Limb (tissue), 2 donors: Measurements from ENCODE around the gene PPP1R14B.
A peak's percentile ranks its signal among the peaks of the same experiment; 100 is the strongest.

ENCODE experiments used
- DNase-seq, 2 donors: peaks; one replicate each; pipeline ENCODE4 v3.0.0-alpha.2; 2016; ENCODE audit errors: extremely low spot score in 2 of 2

Gene PPP1R14B

GRCh38 chr11:64210301-64211020 lies 36.3 kb downstream of the PPP1R14B start:
- DNase-seq = no peak

DNA sequence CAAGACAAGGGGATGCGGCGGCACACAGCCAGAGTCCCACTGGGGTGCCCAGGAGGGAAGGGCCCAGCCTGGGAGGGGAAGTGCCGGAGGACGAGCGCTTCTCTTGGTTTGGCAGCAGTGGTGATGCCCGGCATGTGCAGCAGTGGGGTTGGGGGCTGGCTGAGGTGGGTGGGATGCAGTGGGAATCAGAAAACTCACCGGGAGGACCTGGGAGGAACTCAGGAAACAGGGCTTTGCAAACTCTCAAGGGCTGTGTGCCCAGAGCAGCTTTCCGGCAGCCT lies 37.2 kb downstream of the PPP1R14B start:
- no peak for DNase-seq

DNA sequence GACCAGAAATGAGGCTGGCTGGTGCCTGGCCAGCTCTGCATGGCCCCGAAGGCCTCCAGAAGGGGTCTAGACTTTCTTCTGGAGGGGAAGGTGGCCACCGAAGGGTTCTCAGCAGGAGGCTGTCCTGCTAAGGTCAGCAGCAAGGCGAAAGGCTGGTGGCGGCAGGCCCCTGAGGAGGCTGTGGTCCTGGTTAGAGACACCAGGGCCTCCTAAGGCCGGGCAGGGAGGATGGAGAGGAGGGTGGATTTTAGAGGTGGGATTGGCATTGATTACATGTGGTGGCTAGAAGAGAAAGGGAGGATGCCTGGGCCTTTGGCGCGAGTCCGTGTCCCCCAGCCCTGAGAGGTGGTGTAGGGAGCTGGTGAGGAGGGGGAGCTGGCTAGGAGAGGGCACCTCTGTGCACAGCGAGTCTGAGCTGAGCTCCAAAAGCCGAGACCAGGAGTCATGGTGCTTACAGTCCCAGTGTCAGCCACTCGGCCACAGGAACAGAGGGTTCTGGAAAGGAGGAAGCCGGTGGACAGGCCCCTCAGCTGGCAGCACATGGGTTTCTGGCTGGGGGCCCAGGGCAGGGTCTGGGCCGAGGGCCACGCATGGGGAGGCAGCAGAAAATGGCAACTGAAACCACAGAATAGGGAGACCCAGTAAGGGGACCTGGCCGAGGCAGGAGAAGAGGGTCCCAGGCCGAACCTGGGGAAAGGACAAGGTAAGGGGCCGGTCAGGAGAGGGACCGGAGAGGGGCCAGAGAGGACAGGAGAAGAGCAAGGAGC lies 37.8 kb downstream of the PPP1R14B start:
- peak in 1 of 2 donors; percentile 27 for DNase-seq

- no peak for DNase-seq
Measured at GRCh38 chr11:64208086-64208795, 38.5 kb downstream of the PPP1R14B start.

DNA sequence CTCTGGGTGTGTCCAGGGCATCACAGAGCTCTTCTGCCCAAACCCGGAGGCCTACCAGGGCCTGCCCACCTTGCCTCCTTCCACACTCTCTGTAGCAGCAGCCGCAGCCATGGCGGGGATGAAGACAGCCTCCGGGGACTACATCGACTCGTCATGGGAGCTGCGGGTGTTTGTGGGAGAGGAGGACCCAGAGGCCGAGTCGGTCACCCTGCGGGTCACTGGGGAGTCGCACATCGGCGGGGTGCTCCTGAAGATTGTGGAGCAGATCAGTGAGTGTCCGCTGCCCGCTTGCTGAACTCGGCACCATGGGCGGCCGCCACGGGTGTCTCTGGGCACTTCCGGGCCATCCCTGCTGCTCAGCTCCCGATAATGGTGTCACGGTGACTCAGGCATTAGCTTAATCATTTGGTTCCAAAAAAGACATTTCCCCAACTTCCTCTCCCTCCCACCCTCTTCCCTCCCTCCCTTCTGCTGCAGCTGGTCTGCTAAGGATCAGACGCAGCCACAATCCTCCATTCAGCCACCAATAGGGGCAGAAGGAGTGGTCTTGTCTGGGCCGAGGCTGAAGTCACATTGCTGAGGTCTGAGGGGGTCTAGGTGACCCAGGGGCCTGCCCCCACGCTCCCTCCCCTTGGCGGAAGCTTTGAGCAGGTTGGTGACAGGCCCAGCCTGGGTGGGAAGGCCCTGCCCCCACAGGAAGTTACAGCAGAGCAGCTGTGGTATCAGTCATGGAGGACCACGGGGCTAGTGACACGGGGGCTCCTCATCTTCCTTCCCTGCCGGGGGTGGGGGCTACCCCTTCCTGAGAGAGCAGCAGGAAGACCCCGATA lies 39.3 kb downstream of the PPP1R14B start:
- peak; percentile 52 to 59 for DNase-seq

- peak in 1 of 2 donors; percentile 35 for DNase-seq
Measured at GRCh38 chr11:64206457-64207255, 40.1 kb downstream of the PPP1R14B start, which contains the start of gene FERMT3. TSS of gene FERMT3 (plus strand) at chr11:64206721. CDS start at chr11:64207365, 644 bp downstream.

DNA sequence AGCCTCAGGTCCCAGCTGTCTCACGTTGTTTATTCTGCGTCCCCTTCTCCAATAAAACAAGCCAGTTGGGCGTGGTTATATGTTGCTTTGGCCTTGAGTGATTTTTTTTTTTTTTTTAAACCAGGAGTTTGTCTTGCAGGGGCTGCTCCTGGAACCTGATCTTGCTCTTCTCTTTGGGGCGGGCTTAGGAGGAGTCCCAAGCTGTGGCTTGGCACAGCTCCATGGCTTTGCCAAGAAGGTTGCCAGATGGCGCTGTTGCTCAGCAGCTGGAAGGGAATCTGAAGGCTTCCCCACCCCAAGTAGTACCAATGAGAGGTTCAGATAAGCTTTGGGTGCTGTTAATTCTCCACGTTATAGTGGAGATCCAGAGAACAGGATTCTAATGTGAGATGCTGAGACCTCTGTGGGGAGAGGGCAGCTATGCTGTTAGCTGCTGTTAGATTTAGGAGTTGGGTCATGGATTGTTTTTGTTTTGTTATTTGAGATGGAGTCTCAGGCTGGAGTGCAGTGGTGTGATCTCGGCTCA lies 42.2 kb downstream of the PPP1R14B start:
- peak; percentile 82 to 85 for DNase-seq

DNA sequence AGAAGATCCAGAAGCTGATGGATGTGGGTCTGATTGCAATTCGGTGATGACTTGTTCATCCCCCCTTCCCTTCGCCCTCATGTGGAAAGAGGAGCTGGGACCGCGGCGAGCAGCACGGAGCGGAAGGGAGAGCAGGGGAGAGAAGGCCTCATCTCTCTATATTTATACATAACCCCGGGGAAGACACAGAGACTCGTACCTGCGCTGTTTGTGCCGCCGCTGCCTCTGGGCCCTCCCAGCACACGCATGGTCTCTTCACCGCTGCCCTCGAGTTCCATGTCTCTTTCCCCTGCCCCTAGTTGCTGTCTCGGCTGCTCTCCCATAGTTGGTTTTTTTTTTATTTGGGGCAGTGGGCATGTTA lies 42.7 kb downstream of the PPP1R14B start:
- DNase-seq = no peak

GRCh38 chr11:64203421-64204079 lies 43.2 kb downstream of the PPP1R14B start:
- DNase-seq = no peak

GRCh38 chr11:64202992-64203391 lies 43.8 kb downstream of the PPP1R14B start:
- no peak for DNase-seq

DNA sequence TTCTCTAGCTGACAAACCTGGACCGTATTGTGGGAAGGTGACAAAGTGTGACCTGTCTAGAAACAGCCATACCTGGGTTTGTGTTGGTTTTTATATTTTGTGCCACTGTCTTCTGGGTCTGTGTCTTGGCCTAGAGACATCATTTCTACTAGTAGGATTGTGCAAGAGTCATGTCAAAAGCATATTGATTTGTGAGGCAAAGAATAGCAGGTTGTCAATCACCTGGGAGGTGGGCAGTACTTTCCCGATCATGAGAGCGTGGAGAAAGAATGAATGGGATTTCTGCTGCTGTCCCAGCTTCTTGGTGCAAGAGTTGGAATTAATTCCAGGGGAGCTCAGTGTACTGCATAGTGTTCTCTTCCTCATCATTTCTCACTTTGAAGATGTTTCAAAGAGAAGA lies 45.2 kb downstream of the PPP1R14B start:
- no peak for DNase-seq

DNA sequence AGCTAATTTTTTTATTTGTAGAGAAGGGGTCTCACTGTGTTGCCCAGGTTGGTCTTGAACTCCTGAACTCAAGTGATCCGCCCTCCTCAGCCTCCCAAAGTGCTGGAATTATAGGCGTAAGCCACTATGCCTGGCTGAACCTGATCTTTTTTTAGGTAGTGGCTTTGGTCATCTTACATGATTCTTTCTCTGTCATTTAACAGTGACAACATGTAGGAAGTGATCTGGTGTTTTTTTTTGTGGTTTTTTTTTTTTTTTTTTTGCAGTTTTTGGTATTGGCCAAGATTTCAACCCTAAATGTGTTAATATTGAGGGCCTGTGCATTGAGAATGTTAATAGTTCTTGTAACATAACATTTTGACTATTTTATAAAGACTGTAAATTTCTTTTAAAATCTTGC lies 48.2 kb downstream of the PPP1R14B start:
- no peak for DNase-seq

DNA sequence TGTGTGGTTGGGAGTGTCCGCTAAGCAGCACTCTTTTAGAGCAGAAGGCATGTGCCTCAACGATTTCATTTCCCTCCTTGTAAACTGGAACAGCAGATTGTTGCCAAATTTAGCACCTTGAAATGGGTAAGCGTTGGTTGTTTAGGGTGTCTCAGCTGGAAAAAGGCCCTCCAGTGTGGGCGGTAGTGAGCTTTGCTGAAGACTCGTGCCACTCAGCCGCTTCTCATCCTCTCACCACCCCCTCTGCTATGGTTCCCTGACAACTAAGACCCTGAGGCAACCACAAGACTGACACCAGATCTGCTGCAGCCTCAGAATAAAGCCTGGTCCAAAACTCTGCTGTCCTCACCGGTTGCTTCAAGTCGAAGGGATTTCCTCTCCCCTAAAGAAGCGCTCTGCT lies 50.1 kb downstream of the PPP1R14B start:
- no peak for DNase-seq
